NCI-H2196 (cell line): ENCODE measurements around the gene GSG1.

ENCODE experiments used
- DNase-seq: peaks from one replicate; lab custom pipeline; 2025; ENCODE audit not compliant: unreplicated experiment; lab: John Stamatoyannopoulos, UW

GSG1 gene

GRCh38 chr12:13103391-13104033 is at the start of gene GSG1:
GSG1 (minus strand) TSS chr12:13103667; CDS start chr12:13103512, 155 bp downstream.
- no peak for DNase-seq

DNA sequence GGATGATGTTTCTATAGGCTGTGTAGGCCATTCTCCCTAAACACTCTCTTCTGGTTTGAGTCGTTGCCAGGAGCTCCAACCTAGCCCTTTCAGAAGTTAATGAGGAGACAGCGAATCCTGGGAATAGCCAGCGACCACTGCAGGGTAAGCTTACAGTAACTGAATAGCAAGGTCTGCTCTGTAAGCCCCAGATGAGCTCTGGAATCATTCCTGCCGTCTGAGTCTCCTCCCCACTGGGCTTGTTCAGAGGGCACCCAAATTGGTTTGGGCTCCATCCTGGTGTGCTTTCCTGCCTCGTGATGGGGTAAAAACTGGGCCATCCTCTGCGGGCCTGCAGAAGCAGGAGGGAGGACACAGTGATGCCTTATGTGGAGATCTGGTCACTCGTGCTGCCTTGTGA is 49.7 kb upstream of the GSG1 start:
- DNase-seq: no peak

DNA sequence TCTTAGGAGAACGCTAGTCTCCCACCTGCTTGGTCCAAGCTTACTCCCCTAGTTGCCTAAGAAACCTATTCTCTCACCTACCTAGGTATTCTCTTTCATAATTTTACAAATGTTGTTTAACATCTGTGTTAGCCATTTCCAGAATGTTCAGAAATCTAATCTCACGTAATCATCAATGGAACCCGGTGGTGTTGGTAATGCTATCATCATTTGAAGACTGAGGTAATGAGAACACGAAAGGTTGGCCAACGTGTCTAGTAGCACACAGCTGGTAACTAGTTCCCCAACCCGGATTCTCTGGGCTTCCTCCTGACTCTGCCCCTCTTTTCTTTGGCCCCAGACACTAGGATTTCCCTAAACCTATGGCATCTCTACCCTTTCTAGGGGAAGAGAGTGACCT is 49.3 kb upstream of the GSG1 start:
- DNase-seq: no peak

GRCh38 chr12:13152281-13152680 is 48.8 kb upstream of the GSG1 start:
- no peak for DNase-seq

DNA sequence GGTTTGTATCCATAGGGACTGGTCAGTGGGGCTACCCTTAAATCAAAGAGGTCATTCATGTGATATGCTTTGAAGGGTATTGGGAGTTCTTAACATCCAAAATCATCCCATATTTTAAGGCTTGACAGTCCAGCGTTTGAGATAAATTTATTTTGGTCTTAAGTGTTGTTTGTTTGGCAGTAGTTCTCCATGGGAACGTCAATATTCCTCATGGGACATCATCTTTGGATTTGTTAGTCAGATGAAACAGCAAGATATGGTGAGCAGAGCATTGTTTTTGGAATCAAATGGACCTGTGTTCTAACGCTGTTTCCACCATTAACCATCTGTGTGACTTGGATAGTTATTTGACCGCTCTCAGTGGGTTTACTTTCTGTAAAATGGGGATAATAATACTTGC is 45.9 kb upstream of the GSG1 start:
- no peak for DNase-seq

DNA sequence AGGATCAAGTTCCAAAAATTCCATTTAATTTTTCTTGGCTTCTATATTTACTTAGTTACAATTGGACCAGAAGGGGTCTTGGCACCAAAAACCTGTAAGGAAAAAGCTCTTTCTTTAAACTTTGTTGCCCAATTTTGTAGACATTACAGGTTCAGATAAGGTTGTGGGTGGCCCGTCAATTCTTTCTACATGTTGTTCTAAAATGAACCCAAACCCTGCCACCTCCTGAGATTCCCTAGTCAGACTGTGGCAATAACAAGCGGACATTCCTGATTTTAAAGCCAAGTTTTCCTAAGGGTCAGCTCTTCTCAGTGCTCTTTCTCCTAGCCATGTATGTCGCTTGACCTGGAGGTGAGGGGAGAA is 45.0 kb upstream of the GSG1 start:
- no peak for DNase-seq

GRCh38 chr12:13147688-13148484 is 44.4 kb upstream of the GSG1 start:
- no peak for DNase-seq

GRCh38 chr12:13146336-13146938 is 43.0 kb upstream of the GSG1 start:
- no peak for DNase-seq

DNA sequence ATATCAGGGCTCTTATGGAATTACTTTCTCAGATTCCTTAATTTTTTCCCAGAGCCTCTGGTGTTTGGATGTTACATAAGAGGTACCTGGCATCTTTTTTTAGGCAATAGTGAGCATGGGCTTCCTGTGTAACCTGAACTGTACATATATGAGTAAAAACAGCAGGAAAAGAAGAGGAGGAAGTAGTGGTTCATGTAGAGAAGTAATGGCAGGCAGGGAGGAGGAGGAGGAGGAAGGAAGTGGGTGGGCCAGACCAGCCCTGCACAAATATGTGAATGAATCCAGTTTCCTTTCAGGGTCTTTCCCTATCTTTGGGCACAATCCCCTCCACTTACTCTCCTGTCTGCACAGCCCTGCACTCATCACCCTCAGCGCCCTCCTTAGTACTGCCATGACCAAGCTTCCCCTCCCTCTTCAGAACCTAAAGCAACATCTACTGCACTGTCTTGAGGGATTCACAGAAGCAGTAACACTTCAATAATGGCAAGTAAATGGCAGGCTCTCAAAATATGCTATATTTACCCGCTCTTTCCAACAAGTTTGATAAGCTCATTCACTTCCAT is 40.9 kb upstream of the GSG1 start:
- DNase-seq: no peak

DNA sequence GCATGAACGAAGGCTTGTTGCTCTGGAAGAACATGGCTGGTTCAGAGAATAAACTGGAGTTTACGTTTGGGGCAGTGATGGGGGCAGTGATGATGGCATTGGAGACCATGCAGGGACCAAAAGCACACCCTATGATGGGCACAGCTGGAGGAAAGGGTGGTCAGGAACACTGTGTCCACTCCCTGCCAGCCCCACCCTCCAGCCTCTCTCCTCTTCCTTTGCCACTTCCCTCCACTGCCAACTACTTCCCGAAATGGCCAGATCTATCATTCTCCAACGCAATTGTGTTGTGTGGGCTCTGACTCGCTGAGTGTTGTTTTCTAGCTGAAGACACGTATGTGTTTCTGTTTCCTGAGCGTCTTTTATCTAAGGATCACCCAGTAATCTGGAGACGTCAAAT is 39.3 kb upstream of the GSG1 start:
- DNase-seq: no peak

DNA sequence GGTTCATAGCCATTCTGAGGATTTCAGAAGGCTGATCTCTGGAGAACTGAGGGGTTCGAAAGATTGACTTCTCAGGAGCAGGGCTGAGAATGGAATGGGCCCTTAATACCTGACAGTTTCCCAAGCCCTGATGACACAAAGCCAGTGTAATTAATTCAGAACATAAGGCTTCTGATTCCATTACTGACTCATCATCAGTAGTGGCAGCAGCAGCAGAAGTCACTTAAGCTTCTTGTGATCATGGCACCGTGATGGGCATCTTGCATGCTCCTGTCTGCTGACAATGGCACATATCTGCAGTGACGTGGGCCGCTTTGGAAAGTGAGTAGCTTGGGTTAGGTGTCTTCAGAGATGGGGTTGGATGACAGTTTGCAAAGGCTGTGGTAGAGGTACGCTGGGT is 38.2 kb upstream of the GSG1 start:
- DNase-seq: no peak

- no peak for DNase-seq
Observed at GRCh38 chr12:13135371-13136178, 32.1 kb upstream of the GSG1 start.

- no peak for DNase-seq
Observed at GRCh38 chr12:13133886-13134285, 30.4 kb upstream of the GSG1 start.

GRCh38 chr12:13130981-13131380 is 27.5 kb upstream of the GSG1 start:
- DNase-seq: no peak

DNA sequence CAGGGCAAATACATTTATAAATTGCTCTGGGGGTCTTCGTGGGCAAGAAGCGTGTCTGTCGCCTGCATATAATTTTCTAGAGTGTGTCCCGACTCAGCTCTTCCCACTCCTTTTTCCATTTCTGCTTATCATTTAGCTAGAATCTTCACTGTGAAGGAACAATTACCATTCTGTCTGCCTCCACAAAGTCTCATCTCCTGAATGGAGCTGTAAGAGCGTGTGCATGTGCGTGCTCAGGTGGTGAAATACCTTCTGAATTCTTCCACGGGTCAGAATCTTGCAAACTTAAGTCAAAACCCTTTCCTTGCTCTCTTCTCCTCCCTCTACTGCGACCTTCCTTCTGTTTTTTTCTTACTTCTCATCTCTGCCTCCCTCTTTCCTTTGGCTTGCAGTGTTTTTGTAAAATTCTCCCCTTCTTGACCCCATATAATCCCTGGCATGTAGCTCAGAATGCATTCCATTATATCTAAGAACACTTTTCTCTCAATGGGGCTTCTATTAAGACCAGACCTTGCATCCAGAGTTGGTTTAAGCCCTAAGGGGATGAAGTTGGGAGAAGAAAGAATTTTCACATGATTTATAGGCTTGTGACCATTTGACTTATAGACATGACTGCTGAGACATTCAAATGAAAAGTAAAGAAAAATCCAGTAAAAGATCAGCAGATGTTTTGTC is 25.0 kb upstream of the GSG1 start:
- no peak for DNase-seq

DNA sequence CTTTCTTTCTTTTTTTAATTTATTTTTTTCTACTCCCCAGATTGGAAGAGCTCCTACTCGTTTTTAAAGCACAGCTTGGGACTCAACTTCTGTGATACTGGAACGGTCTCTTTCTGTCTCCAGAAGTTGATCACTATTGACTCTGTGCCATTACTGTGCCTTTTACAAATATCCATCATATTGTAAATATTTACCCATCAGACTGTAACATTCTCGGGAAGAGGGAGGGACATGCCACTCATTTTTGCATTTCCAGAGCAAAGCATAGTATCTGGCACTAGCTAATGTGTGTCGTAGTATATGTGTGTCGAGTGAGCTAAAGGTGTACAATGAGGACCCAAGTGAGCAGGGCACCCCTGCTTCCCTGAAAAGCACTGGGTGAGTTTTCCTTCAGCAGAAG is 24.0 kb upstream of the GSG1 start:
- DNase-seq: no peak

GRCh38 chr12:13126494-13126893 is 23.0 kb upstream of the GSG1 start:
- no peak for DNase-seq

DNA sequence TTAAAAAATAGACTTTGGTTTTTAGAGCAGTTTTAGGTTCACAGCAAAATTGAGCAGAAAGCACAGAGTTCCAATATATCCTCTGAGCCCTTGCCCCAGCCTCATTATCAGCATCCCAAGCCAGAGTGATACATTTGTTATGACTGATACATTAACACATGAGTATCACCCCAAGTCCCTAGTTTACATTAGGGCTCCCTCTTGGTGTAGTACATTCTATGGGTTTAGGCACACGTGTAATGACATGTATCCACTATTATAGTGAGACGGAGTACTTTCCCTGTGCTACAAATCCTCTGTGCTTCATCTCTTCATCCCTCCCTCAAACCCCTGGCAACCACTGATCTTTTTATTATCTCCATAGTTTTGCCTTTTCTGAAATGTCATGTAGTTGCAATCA is 22.5 kb upstream of the GSG1 start:
- DNase-seq: no peak

- DNase-seq: no peak
Observed at GRCh38 chr12:13124656-13125505, 21.4 kb upstream of the GSG1 start.

- no peak for DNase-seq
Observed at GRCh38 chr12:13121568-13121967, 18.1 kb upstream of the GSG1 start.
